Liver (tissue), 9 donors: ENCODE results near the gene PROC. TPM values are rescaled to one million over a fixed set of nuclear protein-coding genes. Genes with fewer than 3 reads are reported as not detected.

Experiments
- DNase-seq: peaks from one replicate; pipeline ENCODE4 v3.0.0-alpha.2; 2017; ENCODE audit warnings: low spot score
- H3K27ac ChIP-seq, 2 donors: one replicate each; pipeline ENCODE4 v1.7.0; 2013; ENCODE audit warnings: inconsistent platforms in 2 of 2, low read length in 2 of 2, control low read depth in 1 of 2, low read depth in 1 of 2, mild to moderate bottlenecking in 1 of 2
- H3K27me3 ChIP-seq, 4 donors: one replicate each; pipeline versions ENCODE4 v1.6.1 to v1.7.0; 2013; ENCODE audit warnings: low read length in 3 of 4, inconsistent platforms in 1 of 4, mild to moderate bottlenecking in 1 of 4, moderate library complexity in 1 of 4; ENCODE audit not compliant: control insufficient read depth in 4 of 4, insufficient read depth in 4 of 4
- H3K36me3 ChIP-seq, 4 donors: one replicate each; pipeline versions ENCODE4 v1.6.1 to v1.7.0; 2013; ENCODE audit warnings: low read length in 3 of 4, mild to moderate bottlenecking in 3 of 4, low read depth in 1 of 4, moderate library complexity in 1 of 4; ENCODE audit not compliant: control insufficient read depth in 4 of 4, insufficient read depth in 3 of 4
- H3K4me1 ChIP-seq, 4 donors: one replicate each; pipeline versions ENCODE4 v1.6.1 to v1.7.0; 2013; ENCODE audit warnings: low read length in 3 of 4, mild to moderate bottlenecking in 3 of 4, moderate library complexity in 1 of 4; ENCODE audit not compliant: control insufficient read depth in 4 of 4, insufficient read depth in 4 of 4
- H3K4me3 ChIP-seq, 3 donors: one replicate each; pipeline versions ENCODE4 v1.6.1 to v1.7.0; 2013; ENCODE audit warnings: low read length in 3 of 3, control low read depth in 1 of 3, low read depth in 1 of 3, mild to moderate bottlenecking in 1 of 3
- H3K9ac ChIP-seq, 2 donors: one replicate each; pipeline ENCODE4 v1.7.0; 2013; ENCODE audit warnings: low read length in 2 of 2, mild to moderate bottlenecking in 2 of 2, moderate library complexity in 2 of 2, control low read depth in 1 of 2, low read depth in 1 of 2
- H3K9me3 ChIP-seq, 4 donors: one replicate each; pipeline versions ENCODE4 v1.6.1 to v1.7.0; 2013; ENCODE audit warnings: low read length in 3 of 4; ENCODE audit not compliant: control insufficient read depth in 4 of 4
- EGR1 ChIP-seq, 2 donors: IDR thresholded peaks; 2 replicates each; pipeline ENCODE4 v1.6.1; 2016 to 2018; ENCODE audit warnings: antibody characterized with exemption in 2 of 2, low read depth in 2 of 2
- GABPA ChIP-seq, 2 donors: IDR thresholded peaks in 1 of 2; conservative IDR thresholded peaks in 1 of 2; 2 replicates each; pipeline ENCODE4 v1.6.1; 2016; ENCODE audit warnings: antibody characterized with exemption in 2 of 2, mild to moderate bottlenecking in 1 of 2, moderate library complexity in 1 of 2
- HNF4A ChIP-seq, 2 donors: conservative IDR thresholded peaks; 2 replicates each; pipeline ENCODE4 v1.6.1; 2016; ENCODE audit warnings: antibody characterized with exemption in 2 of 2, mild to moderate bottlenecking in 2 of 2
- HNF4G ChIP-seq: IDR thresholded peaks from 2 replicates; pipeline ENCODE4 v1.6.1; 2016; ENCODE audit warnings: antibody characterized with exemption
- JUND ChIP-seq, 2 donors: IDR thresholded peaks; 2 replicates each; pipeline ENCODE4 v1.6.1; 2016; ENCODE audit warnings: antibody characterized with exemption in 2 of 2
- NR2F2 ChIP-seq: IDR thresholded peaks from 2 replicates; pipeline ENCODE4 v1.6.1; 2016; ENCODE audit warnings: antibody characterized with exemption
- SP1 ChIP-seq: IDR thresholded peaks from 2 replicates; pipeline ENCODE4 v1.6.1; 2018; ENCODE audit warnings: antibody characterized with exemption, mild to moderate bottlenecking
- WGBS: extraction: QIAGEN DNeasy Blood & Tissue Kit; methylation state at CpG from one replicate; pipeline ENCODE4 v1.1.7; 2013; 5-methylcytosine and 5-hydroxymethylcytosine counted together
- polyA plus RNA-seq, 2 donors: library from polyadenylated mRNA; stranded (reverse) in 1 of 2; unstranded in 1 of 2; fragments of 200-250 nt in 1 of 2; fragments of >200 nt in 1 of 2; fragmentation: Nextera tagmentation in 1 of 2; extraction: Ambion mirVana in 1 of 2; gene quantifications; one replicate each; pipeline versions ENCODE4 v1.2.1 to v1.2.3, GENCODE V29; 2013 to 2015
- total RNA-seq, 2 donors: library from RNA; depleted of rRNA; stranded (reverse); fragments of >200 nt; gene quantifications; one replicate each; pipeline ENCODE4 v1.2.3, GENCODE V29; 2014
- TF ChIP-seq, protein P1 (sequence below): fragments of 150-350 bp; IDR thresholded peaks from 2 replicates; pipeline ENCODE4 v1.5.1; 2017; ENCODE audit warnings: improper control_type of control experiment, low read depth, low read length; ENCODE audit not compliant: missing input control
- TF ChIP-seq, protein P2 (sequence below): IDR thresholded peaks from 2 replicates; pipeline ENCODE4 v1.6.1; 2016; ENCODE audit warnings: antibody characterized with exemption
- TF ChIP-seq, protein P3 (sequence below): IDR thresholded peaks from 2 replicates; pipeline ENCODE4 v1.6.1; 2016; ENCODE audit warnings: antibody characterized with exemption
- donor health status: healthy.
- donor health status: healthy.
- donor health status: healthy.
- donor health status: healthy.
- donor health status: healthy.

Gene PROC
- total and polyA plus RNA-seq, 4 donors, result 150 to 407 (median 341) TPM

DNA sequence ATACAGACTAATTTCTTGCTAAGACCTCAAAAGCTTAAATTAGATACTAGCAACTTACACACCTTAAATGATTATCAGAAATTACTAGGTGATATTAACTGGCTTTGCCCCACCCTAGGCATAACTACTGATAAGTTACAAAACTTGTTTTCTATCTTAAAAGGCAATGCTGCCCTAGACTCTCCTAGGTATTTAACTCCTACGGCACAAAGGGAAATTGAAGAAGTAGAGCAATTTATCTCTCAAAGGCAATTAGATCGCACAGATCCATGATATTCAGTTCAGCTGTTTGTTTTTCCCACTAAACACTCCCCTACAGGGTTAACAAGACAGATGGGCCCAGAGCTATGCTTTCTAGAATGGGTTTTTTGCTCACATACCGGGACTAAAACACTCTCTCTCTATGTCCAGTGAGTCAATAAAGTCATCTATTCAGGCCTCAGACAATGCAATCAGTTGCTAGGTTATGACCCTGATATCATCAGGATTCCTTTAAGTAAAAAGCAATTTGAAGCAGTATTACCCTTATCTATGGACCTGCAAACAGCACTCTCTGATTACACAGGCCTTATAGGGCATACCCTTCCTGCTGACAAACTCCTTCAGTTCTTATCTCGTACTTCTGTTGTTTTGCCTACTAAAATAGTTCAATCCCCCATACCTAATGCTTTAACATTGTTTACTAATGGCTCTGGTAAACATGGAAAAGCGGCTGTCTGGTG is 44.7 kb upstream of the PROC start:
- no peak for DNase-seq
- 88% methylated on average over 5 of the region's 5 CpGs for WGBS
- no peak overlapping the region for H3K4me3 ChIP-seq
- peaks cover 0 to 2% (median 1%) of the 10 kb centered on the region in 4 donors for H3K36me3 ChIP-seq
- no peaks in the 10 kb centered on the region for H3K27me3 ChIP-seq
- H3K9me3 ChIP-seq, result peaks cover 0 to 7% (median under 1%) of the 10 kb centered on the region in 4 donors
- TF ChIP-seq, protein P1, sequence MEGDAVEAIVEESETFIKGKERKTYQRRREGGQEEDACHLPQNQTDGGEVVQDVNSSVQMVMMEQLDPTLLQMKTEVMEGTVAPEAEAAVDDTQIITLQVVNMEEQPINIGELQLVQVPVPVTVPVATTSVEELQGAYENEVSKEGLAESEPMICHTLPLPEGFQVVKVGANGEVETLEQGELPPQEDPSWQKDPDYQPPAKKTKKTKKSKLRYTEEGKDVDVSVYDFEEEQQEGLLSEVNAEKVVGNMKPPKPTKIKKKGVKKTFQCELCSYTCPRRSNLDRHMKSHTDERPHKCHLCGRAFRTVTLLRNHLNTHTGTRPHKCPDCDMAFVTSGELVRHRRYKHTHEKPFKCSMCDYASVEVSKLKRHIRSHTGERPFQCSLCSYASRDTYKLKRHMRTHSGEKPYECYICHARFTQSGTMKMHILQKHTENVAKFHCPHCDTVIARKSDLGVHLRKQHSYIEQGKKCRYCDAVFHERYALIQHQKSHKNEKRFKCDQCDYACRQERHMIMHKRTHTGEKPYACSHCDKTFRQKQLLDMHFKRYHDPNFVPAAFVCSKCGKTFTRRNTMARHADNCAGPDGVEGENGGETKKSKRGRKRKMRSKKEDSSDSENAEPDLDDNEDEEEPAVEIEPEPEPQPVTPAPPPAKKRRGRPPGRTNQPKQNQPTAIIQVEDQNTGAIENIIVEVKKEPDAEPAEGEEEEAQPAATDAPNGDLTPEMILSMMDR, result no peak
- no peak for TF ChIP-seq HNF4A (conservative IDR thresholded peaks at IDR 0.05)
- TF ChIP-seq GABPA (IDR thresholded peaks at IDR 0.05 in 1 of 2, conservative IDR thresholded peaks at IDR 0.05 in 1 of 2), result no peak
- TF ChIP-seq JUND (IDR thresholded peaks at IDR 0.05), result no peak
- no peak overlapping the region for H3K9ac ChIP-seq
- no peak overlapping the region for H3K27ac ChIP-seq
- H3K4me1 ChIP-seq, result no peaks in the 10 kb centered on the region

DNA sequence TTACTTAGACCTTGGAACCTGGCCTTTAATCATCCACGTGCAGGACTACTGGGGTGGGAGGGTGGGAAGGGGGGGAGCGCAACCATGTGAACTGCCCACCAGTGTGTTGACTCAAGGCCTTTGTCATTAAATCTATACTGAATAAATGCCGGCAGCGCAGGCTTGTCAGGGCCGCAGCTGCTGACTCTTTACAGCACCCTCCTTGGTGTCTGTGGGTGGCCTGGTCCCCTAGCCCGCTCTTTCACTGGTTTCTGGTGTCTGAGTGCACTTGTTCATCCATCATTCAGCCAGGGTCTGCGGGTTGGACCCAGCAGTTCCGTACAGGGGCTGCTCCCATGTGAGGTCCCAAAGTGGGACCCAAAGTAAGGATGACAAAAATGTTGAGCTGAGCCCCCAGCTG is 42.0 kb upstream of the PROC start:
- H3K9me3 ChIP-seq, result no peaks in the 10 kb centered on the region
- no peak overlapping the region for H3K27ac ChIP-seq
- peaks cover 2 to 5% (median 3%) of the 10 kb centered on the region in 4 donors for H3K4me1 ChIP-seq
- no peak overlapping the region for H3K9ac ChIP-seq
- H3K27me3 ChIP-seq, result no peaks in the 10 kb centered on the region
- 92% methylated on average over 8 of the region's 8 CpGs for WGBS
- H3K4me3 ChIP-seq, result no peak overlapping the region
- H3K36me3 ChIP-seq, result peaks cover 0 to 2% (median 1%) of the 10 kb centered on the region in 4 donors
- TF ChIP-seq, protein P1, result no peak
- TF ChIP-seq HNF4G (no peak), EGR1 (IDR thresholded peaks at IDR 0.05; ENCODE audit: low read depth in 2 of 2) (no peak)
- no peak for DNase-seq

GRCh38 chr2:127377262-127377661 is 41.0 kb upstream of the PROC start:
- no peak overlapping the region for H3K4me3 ChIP-seq
- H3K27ac ChIP-seq, result no peak overlapping the region
- TF ChIP-seq, protein P2, sequence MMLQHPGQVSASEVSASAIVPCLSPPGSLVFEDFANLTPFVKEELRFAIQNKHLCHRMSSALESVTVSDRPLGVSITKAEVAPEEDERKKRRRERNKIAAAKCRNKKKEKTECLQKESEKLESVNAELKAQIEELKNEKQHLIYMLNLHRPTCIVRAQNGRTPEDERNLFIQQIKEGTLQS, result no peak
- TF ChIP-seq NR2F2 (no peak), SP1 (no peak), JUND (IDR thresholded peaks at IDR 0.05) (no peak)
- TF ChIP-seq, protein P3, sequence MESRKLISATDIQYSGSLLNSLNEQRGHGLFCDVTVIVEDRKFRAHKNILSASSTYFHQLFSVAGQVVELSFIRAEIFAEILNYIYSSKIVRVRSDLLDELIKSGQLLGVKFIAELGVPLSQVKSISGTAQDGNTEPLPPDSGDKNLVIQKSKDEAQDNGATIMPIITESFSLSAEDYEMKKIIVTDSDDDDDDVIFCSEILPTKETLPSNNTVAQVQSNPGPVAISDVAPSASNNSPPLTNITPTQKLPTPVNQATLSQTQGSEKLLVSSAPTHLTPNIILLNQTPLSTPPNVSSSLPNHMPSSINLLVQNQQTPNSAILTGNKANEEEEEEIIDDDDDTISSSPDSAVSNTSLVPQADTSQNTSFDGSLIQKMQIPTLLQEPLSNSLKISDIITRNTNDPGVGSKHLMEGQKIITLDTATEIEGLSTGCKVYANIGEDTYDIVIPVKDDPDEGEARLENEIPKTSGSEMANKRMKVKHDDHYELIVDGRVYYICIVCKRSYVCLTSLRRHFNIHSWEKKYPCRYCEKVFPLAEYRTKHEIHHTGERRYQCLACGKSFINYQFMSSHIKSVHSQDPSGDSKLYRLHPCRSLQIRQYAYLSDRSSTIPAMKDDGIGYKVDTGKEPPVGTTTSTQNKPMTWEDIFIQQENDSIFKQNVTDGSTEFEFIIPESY, result no peak
- no peak overlapping the region for H3K9ac ChIP-seq
- peaks cover 3 to 9% (median 6%) of the 10 kb centered on the region in 4 donors for H3K4me1 ChIP-seq
- peaks cover 0 to 2% (median 1%) of the 10 kb centered on the region in 4 donors for H3K36me3 ChIP-seq
- H3K27me3 ChIP-seq, result no peaks in the 10 kb centered on the region
- no peaks in the 10 kb centered on the region for H3K9me3 ChIP-seq
- no peak for DNase-seq
- WGBS, result 96% methylated on average over 1 of the region's 1 CpG
